Measurements from ENCODE around the gene TRAF1. TPM values are rescaled to one million over a fixed set of nuclear protein-coding genes. Genes with fewer than 3 reads are reported as not detected.
A peak's percentile ranks its signal among the peaks of the same experiment; 100 is the strongest.

Gene TRAF1
- total RNA-seq, 2 donors from 2014 or later = 3.6 to 8.2 TPM

- Histone ChIP-seq H3K9ac (ENCODE audit: extremely low read depth, low read length, poor library complexity, severe bottlenecking) (no peak overlapping the region), H3K36me3 (ENCODE audit: control insufficient read depth, insufficient read depth, low read length) (no peaks in the 10 kb centered on the region), H3K27ac (ENCODE audit: low read depth, low read length) (no peak overlapping the region), H3K27me3 (ENCODE audit: control insufficient read depth, insufficient read depth, low read length, poor library complexity, severe bottlenecking) (no peaks in the 10 kb centered on the region), H3K4me3 (ENCODE audit: low read length) (no peak overlapping the region), H3K9me3 (ENCODE audit: control insufficient read depth, low read length) (no peaks in the 10 kb centered on the region), H3K4me1 (ENCODE audit: control insufficient read depth, insufficient read depth, low read length) (peaks cover 39% of the 10 kb centered on the region)
- no peaks in the 10 kb centered on the region for H3K36me3 Mint-ChIP-seq (ENCODE audit: low read depth)
- no peak overlapping the region for H3K27ac Mint-ChIP-seq
- peaks cover 47% of the 10 kb centered on the region for H3K4me1 Mint-ChIP-seq
- H3K4me3 Mint-ChIP-seq = no peak overlapping the region
- WGBS, 2 experiments (ENCODE audit: insufficient coverage in 1 of 2, insufficient read length in 1 of 2) = 75 to 78% methylated on average over 5 to 8 of the region's 8 CpGs
- peaks cover 3% of the 10 kb centered on the region for H3K27me3 Mint-ChIP-seq (ENCODE audit: insufficient read depth)
- H3K9me3 Mint-ChIP-seq = peaks cover 2% of the 10 kb centered on the region
- DNase-seq = no peak
- TF ChIP-seq CTCF (conservative IDR thresholded peaks at IDR 0.05) = no peak
Observed at GRCh38 chr9:120921661-120922181, 4.9 kb downstream of the TRAF1 start.

GRCh38 chr9:120920806-120921178 lies 5.8 kb downstream of the TRAF1 start:
- H3K36me3 ChIP-seq (ENCODE audit: control insufficient read depth, insufficient read depth, low read length) = no peaks in the 10 kb centered on the region
- WGBS, 2 experiments (ENCODE audit: insufficient coverage in 1 of 2, insufficient read length in 1 of 2) = 65% methylated on average over 3 of the region's 3 CpGs; no CpG with 5 or more reads in 1 of the 2 experiments
- Mint-ChIP-seq H3K36me3 (ENCODE audit: low read depth) (no peaks in the 10 kb centered on the region), H3K27ac (no peak overlapping the region), H3K4me1 (peaks cover 45% of the 10 kb centered on the region), H3K4me3 (no peak overlapping the region), H3K27me3 (ENCODE audit: insufficient read depth) (no peaks in the 10 kb centered on the region), H3K9me3 (peaks cover 2% of the 10 kb centered on the region)
- no peak overlapping the region for H3K4me3 ChIP-seq (ENCODE audit: low read length)
- DNase-seq = no peak
- H3K9me3 ChIP-seq (ENCODE audit: control insufficient read depth, low read length) = no peaks in the 10 kb centered on the region
- no peak overlapping the region for H3K9ac ChIP-seq (ENCODE audit: extremely low read depth, low read length, poor library complexity, severe bottlenecking)
- no peaks in the 10 kb centered on the region for H3K27me3 ChIP-seq (ENCODE audit: control insufficient read depth, insufficient read depth, low read length, poor library complexity, severe bottlenecking)
- no peak for TF ChIP-seq CTCF (conservative IDR thresholded peaks at IDR 0.05)
- H3K27ac ChIP-seq (ENCODE audit: low read depth, low read length) = no peak overlapping the region
- H3K4me1 ChIP-seq (ENCODE audit: control insufficient read depth, insufficient read depth, low read length) = peaks cover 34% of the 10 kb centered on the region

- peaks cover 2% of the 10 kb centered on the region for H3K9me3 Mint-ChIP-seq
- H3K4me3 Mint-ChIP-seq = no peak overlapping the region
- peak overlapping the region; percentile 34 for H3K27ac ChIP-seq (ENCODE audit: low read depth, low read length)
- H3K27me3 ChIP-seq (ENCODE audit: control insufficient read depth, insufficient read depth, low read length, poor library complexity, severe bottlenecking) = no peaks in the 10 kb centered on the region
- no peaks in the 10 kb centered on the region for H3K27me3 Mint-ChIP-seq (ENCODE audit: insufficient read depth)
- H3K4me3 ChIP-seq (ENCODE audit: low read length) = no peak overlapping the region
- H3K36me3 ChIP-seq (ENCODE audit: control insufficient read depth, insufficient read depth, low read length) = no peaks in the 10 kb centered on the region
- H3K4me1 ChIP-seq (ENCODE audit: control insufficient read depth, insufficient read depth, low read length) = peaks cover 27% of the 10 kb centered on the region
- no peaks in the 10 kb centered on the region for H3K9me3 ChIP-seq (ENCODE audit: control insufficient read depth, low read length)
- H3K9ac ChIP-seq (ENCODE audit: extremely low read depth, low read length, poor library complexity, severe bottlenecking) = no peak overlapping the region
- no peak for DNase-seq
- peaks cover 39% of the 10 kb centered on the region for H3K4me1 Mint-ChIP-seq
- no peaks in the 10 kb centered on the region for H3K36me3 Mint-ChIP-seq (ENCODE audit: low read depth)
- 87% methylated on average over 4 to 6 of the region's 6 CpGs for WGBS, 2 experiments (ENCODE audit: insufficient coverage in 1 of 2, insufficient read length in 1 of 2)
- no peak overlapping the region for H3K27ac Mint-ChIP-seq
- no peak for TF ChIP-seq CTCF (conservative IDR thresholded peaks at IDR 0.05)
Observed at GRCh38 chr9:120919843-120920805, 6.5 kb downstream of the TRAF1 start.

All from endodermal cell (in vitro differentiated cells).